ENCODE measurements around the gene NUDCD3. TPM values are rescaled to one million over a fixed set of nuclear protein-coding genes. Genes with fewer than 3 reads are reported as not detected.

Gene NUDCD3
- total and polyA plus RNA-seq, 2 of the 8 experiments (the other 6 are each of a cell fraction or from before 2014, with no cell fraction given): 35.2 to 93.7 TPM

DNA sequence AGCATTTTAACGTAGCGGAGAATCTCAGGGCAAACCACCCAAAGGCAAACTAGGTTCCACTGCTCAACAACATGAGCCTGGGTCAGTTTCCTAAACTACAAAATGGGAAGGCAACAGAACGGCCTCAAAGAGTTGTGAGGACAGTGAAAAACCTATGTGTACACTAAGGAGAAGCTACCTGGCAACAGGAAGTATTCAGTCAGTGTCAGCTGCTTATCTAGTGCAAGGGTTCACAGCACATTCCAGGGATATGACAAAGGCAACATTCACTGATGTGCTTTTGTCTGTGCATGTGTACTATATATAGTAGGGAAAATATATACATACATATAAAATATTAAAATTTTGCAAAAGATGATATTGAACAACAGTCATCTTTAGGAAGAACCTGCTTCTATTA, 17.2 kb downstream of the NUDCD3 start:
- Histone ChIP-seq H4K20me1 (replicated peaks in 1 of 2; ENCODE audit: control insufficient read depth in 1 of 2, insufficient read depth in 2 of 2, low read length in 2 of 2) (peaks cover 12 to 17% of the 10 kb centered on the region in 2 experiments), H3K9me3 (ENCODE audit: insufficient read depth in 2 of 2, low read depth in 1 of 2, low read length in 1 of 2) (no peaks in the 10 kb centered on the region), H3K4me2 (ENCODE audit: insufficient read depth in 1 of 2, low read depth in 2 of 2, low read length in 2 of 2) (no peak overlapping the region), H3K4me3 (ENCODE audit: extremely low read depth in 1 of 4, insufficient read depth in 2 of 4, low read depth in 3 of 4, low read length in 4 of 4) (no peak overlapping the region), H3K23me2 (ENCODE audit: low read depth, low read length) (no peaks in the 10 kb centered on the region), H2BK15ac (ENCODE audit: low read length) (no peak overlapping the region), H3K23ac (ENCODE audit: insufficient read length) (no peak overlapping the region), H3K27me3 (replicated peaks in 1 of 4; ENCODE audit: control insufficient read depth in 3 of 4, extremely low read depth in 1 of 4, insufficient read depth in 3 of 4, low read length in 3 of 4) (no peaks in the 10 kb centered on the region), H3K27ac (ENCODE audit: low read depth, low read length) (no peak overlapping the region), H2BK5ac (ENCODE audit: low read depth, low read length) (no peak overlapping the region), H3K36me3 (ENCODE audit: control insufficient read depth in 2 of 4, insufficient read depth in 4 of 4, low read length in 3 of 4) (peaks cover 3 to 28% (median 18%) of the 10 kb centered on the region in 4 experiments; a peak in 7 of 8 replicates), H3K79me2 (ENCODE audit: control insufficient read depth in 1 of 2, insufficient read depth in 2 of 2, low read length in 2 of 2) (peaks cover 0 to 56% of the 10 kb centered on the region in 2 experiments; a peak in 2 of 4 replicates), H2BK12ac (ENCODE audit: low read depth, low read length) (no peak overlapping the region), H3K56ac (replicated peaks; ENCODE audit: insufficient read length, low read depth, low read length) (no peak overlapping the region), H3K4ac (replicated peaks; ENCODE audit: insufficient read length, low read depth, low read length) (no peak overlapping the region), H4K5ac (ENCODE audit: insufficient read length, low read depth, low read length) (no peak overlapping the region), H3K9ac (replicated peaks in 1 of 4; ENCODE audit: extremely low read depth in 1 of 4, low read depth in 3 of 4, low read length in 3 of 4) (no peak overlapping the region), H3K79me1 (ENCODE audit: low read depth, low read length) (peaks cover 9% of the 10 kb centered on the region; the same call in 1 of the 2 replicates), H3K14ac (ENCODE audit: insufficient read length) (no peak overlapping the region), H2AK5ac (ENCODE audit: low read depth, low read length) (no peak overlapping the region), H2BK120ac (replicated peaks; ENCODE audit: low read depth, low read length) (no peak overlapping the region), H2BK20ac (ENCODE audit: low read length) (no peak overlapping the region), H4K8ac (ENCODE audit: extremely low read depth, insufficient read depth, low read length) (no peak overlapping the region), H3K18ac (ENCODE audit: extremely low read depth, low read length) (no peak overlapping the region), H4K91ac (replicated peaks; ENCODE audit: insufficient read length, low read length) (no peak overlapping the region), H3K4me1 (replicated peaks in 1 of 4; ENCODE audit: control insufficient read depth in 3 of 4, insufficient read depth in 4 of 4, low read length in 3 of 4) (no peaks in the 10 kb centered on the region), H2AFZ (ENCODE audit: low read length) (no peak overlapping the region)
- 98% methylated on average over 3 of the region's 3 CpGs; no CpG with 5 or more reads in 1 of the 2 experiments for WGBS, 2 experiments (ENCODE audit: extremely low coverage in 1 of 2, insufficient coverage in 1 of 2, insufficient read length in 1 of 2, insufficient replicate concordance in 2 of 2, low coverage in 1 of 2, low lambda C conversion rate in 2 of 2, missing lambda C conversion rate in 1 of 2)
- TF ChIP-seq SIN3A (conservative IDR thresholded peaks at IDR 0.05 in 1 of 2, IDR thresholded peaks at IDR 0.05 in 1 of 2; ENCODE audit: low read depth in 1 of 2, low read length in 2 of 2) (no peak), RBBP5 (IDR thresholded peaks at IDR 0.05; ENCODE audit: borderline replicate concordance, low read depth, low read length) (no peak), SAP30 (IDR thresholded peaks at IDR 0.05; ENCODE audit: insufficient read depth, insufficient replicate concordance, low read length) (no peak), ASH2L (IDR thresholded peaks at IDR 0.05; ENCODE audit: low read length) (no peak), CTCF (IDR thresholded peaks at IDR 0.05; ENCODE audit: control extremely low read depth in 1 of 3, insufficient read depth in 1 of 3, low read depth in 1 of 3, low read length in 3 of 3) (no peak), KDM1A (IDR thresholded peaks at IDR 0.05; ENCODE audit: borderline replicate concordance, low read length) (no peak), SP1 (IDR thresholded peaks at IDR 0.05; ENCODE audit: low read depth, low read length) (no peak)
- no peak for DNase-seq (ENCODE audit: low read depth in 1 of 2, low spot score in 2 of 2)
- ChIA-PET POLR2A (ENCODE audit: partially characterized antibody) (no interaction called here), CTCF (ENCODE audit: partially characterized antibody) (no interaction called here)
- no peak for FAIRE-seq

Data from H1 (cell line).